GM18870 (cell line): ENCODE results near the gene APC2.

Experiments
- ATAC-seq: cut with Tn5 transposase; IDR thresholded peaks from one replicate; pipeline ENCODE4 v1.9.1; 2021; ENCODE audit warnings: moderate library complexity; ENCODE audit not compliant: unreplicated experiment

APC2 gene, protein sequence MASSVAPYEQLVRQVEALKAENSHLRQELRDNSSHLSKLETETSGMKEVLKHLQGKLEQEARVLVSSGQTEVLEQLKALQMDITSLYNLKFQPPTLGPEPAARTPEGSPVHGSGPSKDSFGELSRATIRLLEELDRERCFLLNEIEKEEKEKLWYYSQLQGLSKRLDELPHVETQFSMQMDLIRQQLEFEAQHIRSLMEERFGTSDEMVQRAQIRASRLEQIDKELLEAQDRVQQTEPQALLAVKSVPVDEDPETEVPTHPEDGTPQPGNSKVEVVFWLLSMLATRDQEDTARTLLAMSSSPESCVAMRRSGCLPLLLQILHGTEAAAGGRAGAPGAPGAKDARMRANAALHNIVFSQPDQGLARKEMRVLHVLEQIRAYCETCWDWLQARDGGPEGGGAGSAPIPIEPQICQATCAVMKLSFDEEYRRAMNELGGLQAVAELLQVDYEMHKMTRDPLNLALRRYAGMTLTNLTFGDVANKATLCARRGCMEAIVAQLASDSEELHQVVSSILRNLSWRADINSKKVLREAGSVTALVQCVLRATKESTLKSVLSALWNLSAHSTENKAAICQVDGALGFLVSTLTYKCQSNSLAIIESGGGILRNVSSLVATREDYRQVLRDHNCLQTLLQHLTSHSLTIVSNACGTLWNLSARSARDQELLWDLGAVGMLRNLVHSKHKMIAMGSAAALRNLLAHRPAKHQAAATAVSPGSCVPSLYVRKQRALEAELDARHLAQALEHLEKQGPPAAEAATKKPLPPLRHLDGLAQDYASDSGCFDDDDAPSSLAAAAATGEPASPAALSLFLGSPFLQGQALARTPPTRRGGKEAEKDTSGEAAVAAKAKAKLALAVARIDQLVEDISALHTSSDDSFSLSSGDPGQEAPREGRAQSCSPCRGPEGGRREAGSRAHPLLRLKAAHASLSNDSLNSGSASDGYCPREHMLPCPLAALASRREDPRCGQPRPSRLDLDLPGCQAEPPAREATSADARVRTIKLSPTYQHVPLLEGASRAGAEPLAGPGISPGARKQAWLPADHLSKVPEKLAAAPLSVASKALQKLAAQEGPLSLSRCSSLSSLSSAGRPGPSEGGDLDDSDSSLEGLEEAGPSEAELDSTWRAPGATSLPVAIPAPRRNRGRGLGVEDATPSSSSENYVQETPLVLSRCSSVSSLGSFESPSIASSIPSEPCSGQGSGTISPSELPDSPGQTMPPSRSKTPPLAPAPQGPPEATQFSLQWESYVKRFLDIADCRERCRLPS (N-terminal part only)

GRCh38 chr19:1449467-1450442 is at the start of gene APC2:
APC2 (plus strand) TSS chr19:1450121; CDS start chr19:1453002, 2,881 bp downstream.
- no peak for ATAC-seq

- no peak for ATAC-seq
These were observed 49.4 kb upstream of the APC2 start for GRCh38 chr19:1400281-1401137.

GRCh38 chr19:1401138-1401888 is 48.6 kb upstream of the APC2 start, which contains the start of gene GAMT:
GAMT (minus strand) TSS chr19:1401542; CDS start chr19:1401476, 66 bp downstream.
- no peak for ATAC-seq

GRCh38 chr19:1401889-1402217 is 48.1 kb upstream of the APC2 start:
- no peak for ATAC-seq

DNA sequence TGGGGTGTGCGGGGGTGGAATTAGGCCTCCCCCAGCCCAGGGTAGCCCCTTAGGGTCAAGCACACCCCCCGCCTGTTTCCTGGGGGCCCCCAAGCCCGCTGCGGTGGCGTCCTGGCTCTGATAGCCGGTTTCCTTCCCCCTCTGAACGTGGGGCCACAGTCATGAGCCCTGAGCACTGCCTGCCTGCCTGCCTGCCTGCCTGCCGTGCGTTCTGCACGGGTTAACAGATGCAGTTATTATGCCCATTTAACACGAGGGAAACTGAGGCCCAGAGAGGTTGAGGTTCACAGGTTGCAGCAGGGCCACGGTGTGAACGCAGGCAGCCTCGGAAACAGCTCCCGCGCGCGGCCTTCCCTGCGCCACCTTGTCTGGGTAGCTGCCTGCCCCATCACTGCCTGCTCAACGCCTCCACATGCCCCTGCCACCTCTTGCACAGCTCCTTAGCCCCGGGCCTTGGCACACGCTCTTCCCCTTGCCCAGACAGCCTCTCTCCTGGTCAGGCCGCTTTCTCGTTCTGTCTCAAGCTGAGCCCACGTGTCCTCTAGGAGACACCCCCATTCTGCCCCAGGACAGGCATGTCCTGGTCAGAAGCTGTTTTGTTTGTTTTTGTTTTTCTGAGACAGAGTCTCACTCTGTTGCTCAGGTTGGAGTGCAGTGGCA is 47.4 kb upstream of the APC2 start:
- ATAC-seq = no peak

DNA sequence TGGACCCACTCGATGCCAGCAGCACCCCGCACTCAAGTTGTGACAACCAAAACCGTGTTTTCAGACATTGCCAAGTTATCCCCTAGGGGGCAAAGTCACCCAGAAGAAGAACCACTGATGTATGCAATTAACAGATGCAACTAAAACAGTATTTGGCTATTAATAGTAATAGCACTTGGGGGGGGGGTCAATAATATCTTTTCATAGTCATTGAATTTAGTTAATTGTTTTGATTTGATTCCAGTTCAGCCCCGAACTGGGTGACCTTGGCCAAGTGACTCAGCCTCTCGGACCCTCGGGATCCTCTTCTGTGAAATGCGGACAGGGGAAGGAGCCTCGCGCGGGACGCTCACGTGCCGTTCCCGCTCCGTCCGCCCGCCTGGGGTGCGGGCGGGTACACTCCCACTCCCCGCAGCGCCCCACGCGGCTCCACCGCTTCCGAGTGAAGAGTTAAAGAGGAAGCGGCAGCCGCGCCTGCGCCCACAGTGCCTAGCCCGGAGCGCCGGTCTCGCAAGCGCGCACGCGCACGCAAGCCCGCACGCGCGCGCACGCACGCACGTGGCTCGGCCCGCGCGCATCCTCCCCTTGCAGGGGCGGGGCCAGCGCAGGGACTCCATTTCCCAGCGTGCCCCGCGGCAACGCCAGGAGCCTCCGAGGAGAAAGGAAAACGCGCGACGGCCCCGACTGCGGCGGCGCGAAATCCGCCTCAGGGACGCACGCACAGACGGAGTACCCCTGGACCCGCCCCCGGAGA is 43.0 kb upstream of the APC2 start:
- ATAC-seq = peak; percentile 56

GRCh38 chr19:1407528-1408299 is 42.2 kb upstream of the APC2 start, which contains the start of gene DAZAP1:
DAZAP1 (plus strand) TSS chr19:1407586; CDS start chr19:1407774, 188 bp downstream.
- no peak for ATAC-seq

DNA sequence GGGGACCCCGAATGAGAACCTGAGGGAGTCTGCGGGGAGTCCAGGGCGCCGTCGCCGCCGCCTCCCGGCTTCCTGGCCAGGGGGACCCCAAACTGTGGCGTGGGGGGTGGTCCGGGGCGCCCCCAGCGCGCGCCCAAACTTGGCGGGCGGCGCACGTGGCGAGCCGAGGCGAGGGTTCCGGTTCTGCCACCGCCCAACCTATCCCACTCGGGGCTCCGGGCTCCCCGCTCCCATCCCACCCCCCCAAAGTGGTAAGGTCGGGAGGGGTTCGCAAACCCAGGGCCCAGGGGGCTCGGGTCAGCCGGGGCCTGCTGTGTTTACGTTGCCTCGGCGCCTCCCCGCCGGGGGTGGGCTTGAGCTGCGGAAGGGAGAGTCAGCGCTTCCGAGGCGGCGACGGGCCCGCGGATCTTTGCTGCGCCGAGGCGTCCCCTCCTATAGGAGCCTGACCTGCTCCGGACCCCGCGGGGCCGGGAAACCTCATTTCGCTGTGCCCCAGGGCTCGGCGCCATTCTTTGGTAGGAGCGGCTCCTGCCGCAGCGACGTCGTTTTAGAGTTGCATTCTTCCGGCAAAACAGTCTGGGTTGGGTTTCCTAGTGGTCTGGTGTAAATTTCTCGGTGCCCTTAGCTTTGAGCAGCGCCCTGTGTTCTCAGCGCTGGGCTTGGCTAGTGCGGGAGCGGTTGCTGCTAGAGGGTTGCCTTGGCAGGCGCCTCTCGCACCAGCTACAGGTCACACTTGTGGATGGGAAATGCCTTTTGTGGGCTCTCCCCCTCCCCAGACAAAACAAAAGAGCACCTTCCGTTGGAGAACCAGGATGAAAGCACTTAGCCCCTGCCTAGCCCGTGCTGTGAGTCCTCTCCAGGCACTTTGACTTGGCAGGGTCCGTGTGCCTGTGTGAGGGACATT is 41.4 kb upstream of the APC2 start:
- ATAC-seq = no peak

DNA sequence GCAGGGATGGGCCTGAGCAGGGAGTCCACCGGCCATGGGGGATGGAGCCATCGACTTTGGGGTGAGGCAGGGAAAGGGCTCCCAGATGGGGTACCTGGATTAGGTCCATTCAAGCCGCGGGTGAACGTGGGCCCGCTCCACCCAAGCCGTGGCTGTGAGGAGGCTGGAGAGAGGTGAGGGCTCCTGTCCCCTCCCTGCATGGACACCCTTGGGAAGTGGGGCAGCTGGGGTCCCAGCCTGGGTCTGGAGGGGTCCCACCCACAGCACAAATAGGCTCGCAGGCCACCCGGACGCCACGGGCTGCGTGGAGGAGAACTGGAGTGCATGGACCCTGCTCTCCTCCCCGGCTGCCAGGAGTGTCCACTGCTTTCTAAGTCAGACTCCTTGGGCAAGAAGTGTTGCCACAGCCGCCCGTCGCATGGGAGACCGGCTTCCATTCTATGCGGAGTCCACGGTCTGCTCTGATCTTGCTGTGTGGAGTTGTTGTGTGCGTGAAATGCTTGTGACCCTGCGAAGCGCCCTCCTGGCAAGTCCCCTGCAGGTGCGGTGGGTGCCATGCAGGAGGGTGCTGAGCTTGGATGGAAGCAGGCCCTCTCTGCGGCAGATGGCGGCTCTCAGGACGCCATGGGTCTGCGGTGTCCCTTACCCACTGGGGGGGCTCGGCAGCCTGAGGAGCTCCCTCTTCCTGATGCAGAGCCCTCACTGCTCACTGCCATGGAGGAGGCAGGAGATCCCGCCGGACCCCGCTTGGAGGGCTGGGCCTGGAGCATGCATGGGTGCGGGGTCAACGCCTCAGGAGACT is 40.5 kb upstream of the APC2 start:
- no peak for ATAC-seq

- ATAC-seq = no peak
These were observed 39.7 kb upstream of the APC2 start for GRCh38 chr19:1410136-1410786.

DNA sequence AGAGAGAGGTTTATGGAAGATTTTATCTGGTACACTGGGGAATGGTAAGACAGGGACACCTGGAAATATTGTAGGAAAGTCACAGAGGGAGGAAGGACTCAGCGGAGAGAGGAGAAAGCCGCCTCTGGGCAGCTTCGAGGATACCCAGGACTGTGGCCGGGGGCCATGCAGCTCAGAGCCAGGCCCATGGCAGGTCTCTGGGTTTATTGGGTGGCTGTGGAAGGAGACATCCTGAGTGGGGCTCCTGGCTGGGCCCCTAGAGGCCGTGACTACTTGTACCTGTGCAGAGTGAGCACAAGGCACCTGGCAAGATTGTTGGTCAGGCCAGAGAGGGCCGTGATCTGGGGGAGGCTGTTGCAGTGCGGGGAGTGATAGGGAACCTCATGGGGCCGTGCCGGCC is 39.1 kb upstream of the APC2 start:
- ATAC-seq = no peak

DNA sequence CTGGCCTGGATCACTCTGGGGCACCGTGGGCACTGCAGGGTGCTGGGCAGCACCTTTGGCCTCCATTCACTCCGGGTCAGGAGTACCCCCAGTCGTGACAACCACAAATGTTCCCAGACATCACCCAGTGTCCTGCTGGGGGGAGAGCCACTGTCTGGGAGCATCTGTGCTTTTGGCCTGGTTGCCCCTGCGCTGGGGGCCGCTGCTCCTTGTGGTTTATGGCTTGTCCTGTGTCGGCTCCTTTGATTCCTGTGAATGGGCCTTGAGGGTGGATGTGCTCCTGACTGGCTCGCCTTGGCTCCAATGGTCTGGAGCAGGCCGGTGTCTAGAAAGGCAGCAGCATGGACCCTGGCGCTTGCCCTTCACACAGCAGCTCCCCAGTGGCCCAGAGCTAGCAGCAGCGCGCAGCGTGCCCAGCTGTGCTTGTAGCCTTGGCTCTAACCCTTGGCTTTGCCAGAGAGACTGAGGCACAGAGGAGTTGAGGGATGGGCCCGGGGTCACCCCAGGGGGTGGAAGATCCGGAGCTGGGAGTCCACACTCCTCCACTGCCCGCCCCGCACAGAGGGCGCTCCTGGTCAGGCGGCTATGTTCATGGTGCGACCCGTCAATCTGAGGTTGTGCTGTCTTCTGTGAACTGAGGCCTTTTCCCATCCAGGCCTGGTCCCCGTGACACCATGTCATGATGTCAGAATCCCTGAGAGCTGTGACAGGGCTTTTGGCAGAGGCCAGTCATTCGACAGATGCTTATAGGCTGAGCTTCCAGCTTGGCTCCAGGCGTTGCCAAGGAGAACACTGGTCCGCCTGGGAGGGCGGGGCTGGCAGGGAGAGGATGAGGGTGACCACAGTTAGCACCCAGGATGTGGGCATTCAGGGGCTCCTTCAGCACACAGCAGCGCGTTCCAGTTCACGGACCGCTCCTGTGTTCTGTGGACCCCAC is 38.4 kb upstream of the APC2 start:
- ATAC-seq = no peak
